Pancreas (tissue), 10 donors: ENCODE measurements around the gene DNM2. TPM values are rescaled to one million over a fixed set of nuclear protein-coding genes. Genes with fewer than 3 reads are reported as not detected.
A peak's percentile ranks its signal among the peaks of the same experiment; 100 is the strongest.

Experiments used
- ATAC-seq, 4 donors: fragments of 200-7000 bp; cut with Tn5 transposase; one replicate each; pipeline versions ENCODE4 v1.8.0 to v1.9.1; 2020; ENCODE audit warnings: mild to moderate bottlenecking in 4 of 4, moderate library complexity in 4 of 4
- DNase-seq, 6 donors: peaks; one replicate each; pipeline ENCODE4 v3.0.0-alpha.2; 2020
- FAIRE-seq: peaks from 2 replicates; lab custom pipeline; 2012; peaks lifted over from hg19 to GRCh38; lab: Jason Lieb, UNC
- H3K27ac ChIP-seq, 4 donors: fragments of 200-600 bp; sonication (generic); 1 replicate in 3 of 4; 2 replicates in 1 of 4; pipeline versions ENCODE4 v1.5.0 to v1.8.0; 2020
- H3K27me3 ChIP-seq, 4 donors: fragments of 200-600 bp; one replicate each; pipeline ENCODE4 v1.8.0; 2021
- H3K36me3 ChIP-seq, 3 donors: fragments of 200-600 bp; sonication (generic) in 1 of 3; one replicate each; pipeline versions ENCODE4 v1.5.0 to v1.8.0; 2020 to 2021
- H3K4me1 ChIP-seq, 3 donors: fragments of 200-600 bp; one replicate each; pipeline ENCODE4 v1.8.0; 2021
- H3K4me3 ChIP-seq, 4 donors: fragments of 200-600 bp; sonication (generic) in 2 of 4; one replicate each; pipeline versions ENCODE4 v1.5.0 to v1.8.0; 2020 to 2021
- H3K9me3 ChIP-seq, 4 donors: fragments of 200-600 bp; one replicate each; pipeline ENCODE4 v1.8.0; 2021
- CTCF ChIP-seq, 4 donors: fragments of 200-600 bp; sonication (generic) in 3 of 4; IDR thresholded peaks; one replicate each; pipeline versions ENCODE4 v1.5.0 to v1.8.0; 2021; ENCODE audit warnings: antibody characterized with exemption in 4 of 4
- WGBS, 2 donors: extraction: QIAGEN DNeasy Blood & Tissue Kit; methylation state at CpG; one replicate each; pipeline ENCODE4 v1.1.7; 2013; 5-methylcytosine and 5-hydroxymethylcytosine counted together
- intact Hi-C, 3 donors: fragments of 100-400 bp; cut with DNase I; formaldehyde crosslinking; loops; one replicate each; pipeline versions ENCODE4 v1.11.1 to v1.14.2; 2022
- polyA plus RNA-seq, 2 donors: library from polyadenylated mRNA; stranded (reverse); fragments of 200-250 nt; gene quantifications; one replicate each; pipeline ENCODE4 v1.2.3, GENCODE V29; 2013
- total RNA-seq, 6 donors: library from RNA; stranded (reverse); fragmentation: NEBNext Ultra II Directional in 4 of 6; extraction: Animal tissue kit (Norgen Biotek cat#: 25700) in 4 of 6; gene quantifications; one replicate each; pipeline versions ENCODE4 v1.2.1 to v1.2.4, GENCODE V29; 2021 to 2023
- donor health status: healthy with polysubstance abuse.
- donor health status: DM: no; HTN: no; CAD: no; lungs with moderate emphysema.
- donor health status: DM: no; HTN: no; CAD: no.
- donor health status: control.
- donor health status: control.
- donor health status: Bipolar disorder and iron deficiency.
- donor health status: DM: yes; HTN: yes; CAD: no.
- donor health status: DM: no; HTN: no; CAD: no.
- donor health status: DM: no; HTN: no; CAD: no.
- donor health status: DM: yes; HTN: yes; CAD: no.

DNM2 gene
- total and polyA plus RNA-seq, 8 donors = 52.5 to 115 (median 88.6) TPM

GRCh38 chr19:10747271-10747670 is 29.4 kb downstream of the DNM2 start:
- no peak overlapping the region for H3K4me3 ChIP-seq
- DNase-seq (peak in 1 of 6 donors; percentile 44), ATAC-seq (no peak), FAIRE-seq (no peak)
- no peaks in the 10 kb centered on the region for H3K36me3 ChIP-seq
- H3K27ac ChIP-seq = peak overlapping the region in 2 of 4 donors; percentile 91 to 96
- peaks cover 57 to 83% (median 75%) of the 10 kb centered on the region in 3 donors for H3K4me1 ChIP-seq
- no peak for TF ChIP-seq CTCF (IDR thresholded peaks at IDR 0.05)
- H3K9me3 ChIP-seq = no peaks in the 10 kb centered on the region
- intact Hi-C loops = no loop called here
- H3K27me3 ChIP-seq = no peaks in the 10 kb centered on the region
- 27 to 34% methylated on average over 6 of the region's 6 CpGs for WGBS, 2 donors

GRCh38 chr19:10747674-10748073 is 29.8 kb downstream of the DNM2 start:
- H3K4me3 ChIP-seq = no peak overlapping the region
- no peaks in the 10 kb centered on the region for H3K27me3 ChIP-seq
- intact Hi-C loops = no loop called here
- DNase-seq (no peak), ATAC-seq (no peak), FAIRE-seq (no peak)
- TF ChIP-seq CTCF (IDR thresholded peaks at IDR 0.05) = no peak
- peaks cover 56 to 84% (median 76%) of the 10 kb centered on the region in 3 donors for H3K4me1 ChIP-seq
- 80 to 90% methylated on average over 7 to 8 of the region's 8 CpGs for WGBS, 2 donors
- no peaks in the 10 kb centered on the region for H3K9me3 ChIP-seq
- no peaks in the 10 kb centered on the region for H3K36me3 ChIP-seq
- H3K27ac ChIP-seq = peak overlapping the region in 2 of 4 donors; percentile 91 to 96

- DNase-seq = peak in 1 of 6 donors; percentile 64
- ATAC-seq = no peak
- WGBS, 2 donors = 82% methylated on average over 20 of the region's 20 CpGs
- Histone ChIP-seq H3K4me3 (no peak overlapping the region), H3K9me3 (no peaks in the 10 kb centered on the region), H3K27ac (peak overlapping the region; percentile 80 to 96 (median 88)), H3K4me1 (peaks cover 55 to 79% (median 70%) of the 10 kb centered on the region in 3 donors), H3K36me3 (no peaks in the 10 kb centered on the region), H3K27me3 (no peaks in the 10 kb centered on the region)
- intact Hi-C loops = no loop called here
- no peak for TF ChIP-seq CTCF (IDR thresholded peaks at IDR 0.05)
- no peak for FAIRE-seq
Measured at GRCh38 chr19:10748195-10748926, 30.5 kb downstream of the DNM2 start.

GRCh38 chr19:10748927-10749434 is 31.1 kb downstream of the DNM2 start:
- intact Hi-C loops = no loop called here
- no peak for FAIRE-seq
- Histone ChIP-seq H3K4me3 (no peak overlapping the region), H3K27ac (peak overlapping the region; percentile 80 to 96 (median 88)), H3K36me3 (no peaks in the 10 kb centered on the region), H3K4me1 (peaks cover 49 to 73% (median 64%) of the 10 kb centered on the region in 3 donors), H3K9me3 (no peaks in the 10 kb centered on the region), H3K27me3 (no peaks in the 10 kb centered on the region)
- peak; percentile 74 to 82 (median 76) for ATAC-seq
- WGBS, 2 donors = 8 to 13% methylated on average over 10 of the region's 10 CpGs
- peak; percentile 82 to 96 (median 92) for DNase-seq
- TF ChIP-seq CTCF (IDR thresholded peaks at IDR 0.05) = no peak
